ENCODE data around the gene RUNX2.
A peak's percentile ranks its signal among the peaks of the same experiment; 100 is the strongest.

The RUNX2 gene

GRCh38 chr6:45531999-45532595 lies 204.0 kb downstream of the RUNX2 start:
- DNase-seq, result peak; percentile 24 to 42 (median 31)

DNA sequence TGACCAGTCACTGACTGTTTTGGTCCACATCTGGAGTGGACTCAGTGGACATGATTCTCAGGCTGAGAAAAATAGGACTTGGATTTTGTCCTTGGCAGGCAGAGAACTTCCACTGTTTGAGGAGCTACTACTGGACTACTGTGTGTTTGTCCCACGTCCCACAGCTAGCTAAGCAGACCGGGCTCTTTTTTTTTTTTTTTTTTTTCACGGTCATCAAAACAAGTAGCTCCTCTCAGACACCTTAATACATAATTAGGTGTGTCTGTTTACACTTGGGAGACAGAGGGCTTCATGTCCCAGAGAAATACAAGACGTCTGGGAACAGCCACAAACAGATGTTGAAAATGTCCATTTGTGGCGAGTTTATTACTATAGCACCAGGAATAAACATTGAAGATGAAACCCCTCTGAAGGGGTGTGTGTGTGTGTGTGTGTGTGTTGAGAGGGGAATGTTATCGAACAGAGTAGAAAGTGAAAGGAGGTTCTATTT lies 204.6 kb downstream of the RUNX2 start:
- DNase-seq, result no peak

DNA sequence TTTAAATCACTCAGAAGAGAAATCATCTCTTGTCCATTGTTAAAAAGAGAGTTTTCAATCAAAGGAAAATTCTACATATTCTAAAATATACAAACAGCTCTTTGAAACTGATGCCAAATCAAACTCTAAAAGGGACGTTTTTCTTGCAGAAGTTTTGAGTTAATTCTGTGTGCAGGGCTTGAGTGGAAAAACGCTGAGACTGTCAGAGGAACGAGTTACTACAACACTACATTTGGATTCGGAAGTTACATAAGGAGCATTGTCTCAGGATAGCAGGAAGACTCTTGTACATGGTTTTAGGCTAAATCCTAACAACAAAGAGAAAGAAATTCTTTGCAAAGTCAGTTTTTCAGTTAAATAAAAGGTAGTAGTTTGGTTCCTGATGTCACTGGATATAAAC lies 205.3 kb downstream of the RUNX2 start:
- DNase-seq, result no peak

DNA sequence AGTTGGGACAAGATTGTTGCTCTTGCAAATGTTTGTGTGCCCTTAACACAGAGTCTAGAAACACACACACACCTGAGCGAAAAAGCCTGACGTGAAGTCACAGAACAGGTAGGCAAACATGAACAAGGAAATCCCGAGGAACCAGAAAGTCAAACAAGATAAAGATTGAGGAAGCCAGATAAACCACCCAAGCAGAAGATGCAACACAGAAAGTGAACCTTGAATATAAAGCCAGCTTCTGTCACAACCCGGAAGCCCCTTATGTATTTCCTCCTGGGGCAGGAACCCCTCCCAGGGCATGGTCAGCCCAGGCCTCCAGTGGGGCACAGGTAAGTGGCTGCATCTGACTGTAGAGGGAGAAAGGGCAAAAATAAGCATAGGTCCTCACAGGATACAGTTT lies 207.8 kb downstream of the RUNX2 start:
- no peak for DNase-seq

- no peak for DNase-seq
Observed at GRCh38 chr6:45537539-45537938, 209.4 kb downstream of the RUNX2 start.

DNA sequence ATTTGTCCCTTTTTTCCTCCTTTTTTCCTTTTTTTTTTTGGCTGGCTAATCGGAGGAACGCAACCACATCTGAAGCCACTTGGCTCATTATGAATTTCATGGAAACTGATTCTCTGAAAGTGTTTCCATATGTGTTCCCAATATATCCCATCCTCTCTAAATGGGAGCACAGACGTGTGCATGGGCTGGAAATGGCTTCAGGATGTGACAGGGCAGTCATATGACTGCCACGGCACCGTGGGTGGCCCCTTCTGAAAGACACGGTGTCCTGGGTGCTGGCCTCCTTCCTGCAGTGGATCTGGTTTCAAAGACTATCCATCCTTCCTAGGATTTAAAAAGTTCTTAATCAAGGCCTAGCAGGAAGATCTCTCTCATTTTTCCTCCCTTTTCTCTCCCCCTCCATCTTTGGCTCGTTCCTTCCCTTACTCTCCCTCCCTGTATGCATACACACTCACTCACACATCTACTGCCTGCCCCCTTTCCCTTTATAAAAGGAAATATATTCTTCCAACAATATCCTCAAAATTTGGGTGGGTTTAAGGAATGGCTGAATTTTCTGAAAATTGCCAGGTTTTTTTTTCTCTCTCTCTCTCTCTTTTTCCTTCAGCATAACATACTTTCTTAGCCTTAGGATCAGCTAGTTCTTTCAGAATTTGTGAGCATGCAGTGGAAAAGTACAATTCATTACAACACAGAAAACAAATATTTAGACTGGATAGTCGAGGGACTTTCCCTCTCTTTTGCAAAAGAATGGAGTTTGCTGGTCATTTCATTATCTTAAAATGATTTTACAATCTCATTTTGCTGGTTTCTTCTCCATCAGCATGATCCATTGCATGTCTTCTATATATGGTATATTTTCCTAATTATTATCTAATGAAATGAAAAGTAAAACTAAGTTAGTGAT lies 210.8 kb downstream of the RUNX2 start:
- peak; percentile 20 to 48 (median 33) for DNase-seq

- peak in 1 of 3 donors; percentile 19 for DNase-seq
Observed at GRCh38 chr6:45540375-45540920, 212.3 kb downstream of the RUNX2 start.

DNA sequence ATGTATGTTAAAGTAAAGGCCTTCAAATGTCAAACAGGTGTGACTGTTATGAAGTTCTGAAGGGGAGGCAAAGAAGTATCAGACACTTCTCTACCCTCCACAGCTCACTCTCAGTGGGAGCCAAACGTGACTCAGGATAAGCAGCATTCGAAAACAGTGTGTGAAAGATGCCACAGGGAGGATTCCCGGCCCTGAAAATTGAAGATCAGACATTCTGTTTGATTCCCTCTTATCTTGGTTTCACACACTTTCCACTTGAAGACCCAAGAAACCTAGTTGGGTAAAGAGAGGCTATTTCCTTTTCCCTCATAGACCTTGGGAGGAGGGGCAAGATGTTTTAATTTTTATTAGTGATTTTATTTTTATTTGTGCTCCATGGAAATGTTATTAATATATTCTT lies 213.8 kb downstream of the RUNX2 start:
- DNase-seq, result no peak

- peak in 1 of 3 donors; percentile 23 for DNase-seq
Observed at GRCh38 chr6:45543298-45544235, 215.4 kb downstream of the RUNX2 start.

GRCh38 chr6:45545416-45545815 lies 217.3 kb downstream of the RUNX2 start:
- DNase-seq, result no peak

- peak; percentile 18 to 36 (median 25) for DNase-seq
Observed at GRCh38 chr6:45548657-45549515, 220.8 kb downstream of the RUNX2 start.

- DNase-seq, result no peak
Observed at GRCh38 chr6:45552536-45552935, 224.4 kb downstream of the RUNX2 start.

DNA sequence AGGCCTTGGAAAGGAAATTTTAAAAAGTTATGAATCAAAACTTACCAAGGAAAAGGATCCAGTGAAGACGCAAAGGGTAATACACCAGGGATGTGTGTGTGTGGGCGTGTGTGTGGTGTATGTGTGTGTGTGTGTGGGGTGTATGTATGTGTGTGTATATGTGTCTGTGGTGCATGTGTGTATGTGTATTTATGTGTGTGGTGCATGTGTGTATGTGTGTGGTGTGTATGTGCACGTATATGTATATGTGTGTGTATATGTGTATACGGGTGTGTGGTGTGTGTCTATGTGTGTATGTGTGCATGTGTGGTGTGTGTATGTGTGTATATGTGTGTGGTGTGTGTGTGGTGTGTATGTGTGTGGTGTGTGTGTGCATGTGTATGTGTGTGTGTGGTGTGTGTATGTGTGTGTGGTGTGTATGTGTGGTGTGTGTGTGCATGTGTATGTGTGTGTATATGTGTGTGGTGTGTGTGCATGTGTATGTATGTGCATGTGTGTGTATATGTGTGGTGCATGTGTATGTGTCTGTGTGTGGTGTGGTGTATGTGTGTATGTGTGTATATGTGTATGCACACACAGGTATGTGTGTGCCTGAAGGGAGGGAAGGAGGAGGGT lies 225.7 kb downstream of the RUNX2 start:
- DNase-seq, result no peak

DNA sequence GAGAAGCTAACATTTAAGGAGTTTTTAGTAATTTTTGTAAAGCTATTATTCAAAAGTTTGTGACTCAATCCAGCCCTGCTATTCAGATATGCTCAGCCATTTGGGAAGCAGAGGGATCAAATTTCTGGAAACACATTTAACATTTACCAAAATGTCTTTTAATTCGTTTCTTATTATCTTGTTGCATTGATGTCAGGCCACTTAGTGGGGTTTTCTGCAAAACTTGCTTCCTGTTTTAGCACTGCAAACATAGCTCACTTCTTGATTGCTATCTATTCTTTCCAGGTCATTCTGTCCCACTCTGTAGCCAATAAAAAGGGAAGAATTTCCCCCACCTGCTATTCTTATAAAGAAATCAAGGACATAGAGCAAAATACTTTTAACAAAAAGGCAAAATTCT lies 226.5 kb downstream of the RUNX2 start:
- peak in 2 of 3 donors; percentile 12 to 22 for DNase-seq

DNA sequence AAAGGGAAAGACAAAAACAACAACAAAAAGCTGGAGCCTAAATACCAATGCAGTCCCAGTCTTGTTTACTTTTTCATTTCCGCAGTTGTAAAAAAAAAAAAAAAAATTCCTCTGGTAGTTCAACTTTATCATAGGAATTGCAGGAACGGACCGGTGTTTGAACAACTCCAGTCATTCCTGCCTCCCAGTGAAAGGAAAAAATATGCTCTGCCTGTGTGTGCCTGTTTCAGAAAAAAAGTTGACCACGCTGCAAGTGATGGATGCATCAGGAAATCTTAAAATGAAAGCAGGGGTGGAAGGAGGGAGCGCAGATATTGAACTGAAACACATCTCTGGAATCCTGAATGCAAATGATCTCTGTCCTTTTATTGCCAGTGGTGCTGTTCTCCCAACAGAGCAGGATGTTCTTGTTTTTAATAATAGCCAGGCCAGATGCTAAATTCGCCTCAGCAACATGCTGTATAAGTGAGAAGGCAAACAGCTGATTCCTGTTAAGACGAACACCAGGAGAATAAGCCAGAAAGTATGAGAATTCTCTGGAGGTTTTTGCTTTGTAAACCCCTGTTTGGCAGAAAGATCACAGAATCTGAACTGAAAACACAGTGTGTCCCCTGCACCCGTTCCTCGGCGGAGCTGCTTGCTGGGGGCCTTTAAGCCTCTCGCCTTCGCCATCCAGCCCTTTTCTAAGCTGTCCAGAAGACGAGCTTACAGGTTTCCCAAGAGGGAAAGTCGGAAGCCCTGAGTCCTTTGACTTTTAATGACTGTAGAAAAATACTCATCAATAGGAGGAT lies 228.0 kb downstream of the RUNX2 start:
- no peak for DNase-seq

DNA sequence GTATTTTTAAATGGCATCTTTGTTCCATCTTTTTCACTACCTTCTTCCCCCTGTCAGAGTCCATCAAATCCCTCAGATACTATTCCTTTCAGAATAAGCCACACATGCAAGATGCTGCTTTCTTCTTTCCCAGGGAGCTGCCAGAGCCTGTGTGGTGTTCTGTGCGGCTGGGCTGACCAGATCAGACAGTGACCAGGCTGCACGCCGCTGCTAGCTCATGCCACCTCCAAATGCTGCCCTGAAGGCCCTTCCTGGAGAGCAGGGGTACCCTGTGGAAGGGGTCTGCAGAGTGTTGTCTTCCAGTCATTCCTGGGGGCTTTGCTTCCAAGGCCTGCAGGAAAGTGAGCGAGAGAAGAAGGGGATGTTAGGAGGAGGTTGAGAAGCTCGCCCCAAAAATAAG lies 228.7 kb downstream of the RUNX2 start:
- DNase-seq, result no peak

DNA sequence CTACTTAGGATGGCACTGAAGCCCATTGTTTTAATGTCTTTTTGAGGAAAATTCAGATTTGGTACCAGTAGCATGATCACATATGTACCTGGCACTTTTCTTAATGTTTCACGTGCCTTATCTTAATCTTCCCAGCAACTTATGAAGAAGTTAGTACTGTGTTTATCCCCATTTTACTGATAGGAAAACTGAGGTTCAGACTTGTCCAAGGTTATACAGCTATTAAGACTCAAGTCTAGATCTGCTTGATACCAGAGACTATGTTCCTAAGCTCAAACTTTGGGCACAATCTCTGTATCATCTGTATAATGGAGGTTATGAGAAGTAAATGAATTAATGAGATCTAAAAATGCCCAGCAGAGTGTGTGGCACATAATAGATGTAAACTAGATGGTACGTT lies 229.3 kb downstream of the RUNX2 start:
- DNase-seq, result no peak

- DNase-seq, result peak in 2 of 3 donors; percentile 23 to 64
Observed at GRCh38 chr6:45558858-45559257, 230.7 kb downstream of the RUNX2 start.

GRCh38 chr6:45560321-45560820 lies 232.2 kb downstream of the RUNX2 start:
- peak; percentile 45 to 66 (median 57) for DNase-seq

GRCh38 chr6:45562171-45562570 lies 234.0 kb downstream of the RUNX2 start:
- no peak for DNase-seq
